ENCODE results near the gene HILPDA.
A peak's percentile ranks its signal among the peaks of the same experiment; 100 is the strongest.
"Not testable (repeated sequence)": the region's sequence is repeated elsewhere in the genome, so short reads cannot be mapped to it uniquely, and the experiment has no call there.

Gene HILPDA

DNA sequence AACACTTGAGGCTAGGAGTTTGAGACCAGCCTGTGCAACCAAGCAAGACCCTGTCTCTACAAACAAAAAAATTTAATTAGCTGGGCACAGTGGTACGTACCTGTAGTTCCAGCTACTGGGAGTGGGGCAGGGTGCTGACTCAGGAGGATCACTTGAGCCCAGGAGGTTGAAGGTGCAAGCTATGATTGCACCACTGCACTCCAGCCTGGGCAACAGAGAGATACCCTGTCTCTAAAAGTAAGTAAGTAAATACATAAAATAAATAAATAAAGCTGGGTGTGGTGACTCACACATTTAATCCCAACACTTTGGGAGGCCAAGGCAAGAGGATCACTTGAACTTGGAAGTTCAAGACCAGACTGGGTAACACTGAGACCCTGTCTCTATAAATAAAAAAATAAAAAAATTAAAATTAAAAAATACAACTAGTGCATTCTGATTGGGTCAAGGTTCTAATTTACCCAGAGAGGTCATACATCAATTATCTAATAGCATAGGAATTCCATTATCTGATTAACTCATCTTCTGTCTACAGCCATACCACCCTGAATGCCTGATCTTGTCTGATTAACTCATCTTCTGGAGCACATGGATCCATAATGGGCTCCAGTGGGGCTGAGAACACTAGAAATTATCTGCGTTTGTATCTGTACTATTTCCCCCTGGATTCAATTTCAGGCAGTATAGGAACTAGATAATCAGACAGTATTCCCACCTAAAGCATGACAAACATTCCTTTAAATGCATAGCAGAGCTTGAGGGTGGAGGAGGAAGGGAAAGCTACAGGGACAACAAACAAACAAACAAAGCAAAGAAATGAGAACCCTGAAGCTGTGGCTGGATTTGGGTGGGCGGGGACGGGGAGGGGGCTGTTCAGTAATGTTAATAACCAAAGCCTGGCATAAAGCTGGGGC, 21.0 kb upstream of the HILPDA start:
- DNase-seq = no peak

DNA sequence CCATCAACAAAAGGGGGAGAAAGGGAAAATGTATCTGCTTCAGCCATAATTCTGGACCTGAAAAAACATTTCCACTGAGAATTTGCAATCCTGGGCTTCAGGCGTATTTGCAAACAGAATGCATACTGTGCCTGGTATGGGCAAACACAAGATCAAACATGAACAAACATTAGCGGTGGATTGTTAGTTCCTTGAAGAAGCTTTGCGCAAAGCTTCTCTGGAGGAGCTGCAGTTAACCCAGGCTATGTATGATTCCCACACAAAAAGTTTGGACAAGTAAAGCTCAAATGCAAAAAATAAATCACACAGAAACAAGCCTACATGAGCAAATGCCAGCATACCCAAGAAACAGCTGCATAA, 20.4 kb upstream of the HILPDA start:
- DNase-seq = no peak

DNA sequence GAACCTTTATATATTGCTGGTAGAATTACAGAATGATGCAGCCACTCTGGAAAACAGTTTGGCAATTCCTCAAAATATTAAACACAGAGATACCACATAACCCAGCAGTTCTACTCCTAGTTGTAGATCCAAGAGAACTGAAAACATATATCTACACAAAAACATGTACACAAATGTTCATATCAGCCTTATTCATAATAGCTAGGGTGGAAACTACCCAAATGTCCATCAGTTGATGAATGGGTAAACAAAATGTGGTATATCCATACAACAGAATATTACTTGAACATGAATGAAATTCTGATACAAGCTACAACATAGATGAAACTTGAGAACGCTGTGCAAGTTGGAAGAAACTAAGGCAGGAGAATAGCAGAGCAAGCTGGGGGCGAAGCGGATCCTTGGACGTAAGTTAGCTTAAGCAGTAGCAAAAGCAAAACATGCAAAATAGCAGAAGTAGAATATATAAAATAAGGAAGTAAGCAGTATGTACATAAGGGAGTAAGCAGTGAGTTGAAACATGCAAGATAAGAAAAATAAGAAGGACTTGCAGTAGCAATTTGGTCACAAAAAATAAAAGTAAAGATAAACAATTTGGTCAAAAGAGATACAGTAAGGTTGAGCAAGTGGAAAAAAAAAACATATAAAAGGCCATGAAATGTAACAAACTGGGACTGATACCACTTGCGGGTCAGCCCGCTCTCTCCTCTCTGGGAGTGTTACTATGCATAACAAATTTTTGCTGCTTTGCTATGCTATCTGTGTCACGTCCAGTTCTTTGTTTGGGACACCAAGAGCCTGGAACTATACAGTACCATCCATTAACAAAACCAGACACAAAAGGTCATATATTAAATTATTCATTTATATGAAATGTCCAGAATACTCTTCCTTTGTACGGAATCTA, 18.0 kb upstream of the HILPDA start:
- DNase-seq = no peak

DNA sequence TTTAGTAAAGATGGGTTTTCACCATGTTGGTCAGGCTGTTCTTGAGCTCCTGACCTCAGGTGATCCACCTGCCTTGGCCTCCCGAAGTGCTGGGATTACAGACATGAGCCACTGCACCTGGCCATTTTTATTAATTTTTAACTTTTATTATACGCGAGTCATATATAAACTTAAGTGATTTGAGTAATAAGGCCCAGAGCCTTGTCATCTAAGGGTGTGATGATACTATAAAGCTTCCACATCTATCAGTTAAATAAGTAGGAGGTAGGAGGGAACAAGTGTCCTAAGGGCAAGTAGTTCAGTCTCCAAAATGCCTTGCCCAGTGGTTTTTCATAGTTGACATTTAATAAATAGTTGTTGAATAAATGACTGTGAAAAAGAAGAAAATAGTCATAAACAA, 13.3 kb upstream of the HILPDA start:
- no peak for DNase-seq

DNA sequence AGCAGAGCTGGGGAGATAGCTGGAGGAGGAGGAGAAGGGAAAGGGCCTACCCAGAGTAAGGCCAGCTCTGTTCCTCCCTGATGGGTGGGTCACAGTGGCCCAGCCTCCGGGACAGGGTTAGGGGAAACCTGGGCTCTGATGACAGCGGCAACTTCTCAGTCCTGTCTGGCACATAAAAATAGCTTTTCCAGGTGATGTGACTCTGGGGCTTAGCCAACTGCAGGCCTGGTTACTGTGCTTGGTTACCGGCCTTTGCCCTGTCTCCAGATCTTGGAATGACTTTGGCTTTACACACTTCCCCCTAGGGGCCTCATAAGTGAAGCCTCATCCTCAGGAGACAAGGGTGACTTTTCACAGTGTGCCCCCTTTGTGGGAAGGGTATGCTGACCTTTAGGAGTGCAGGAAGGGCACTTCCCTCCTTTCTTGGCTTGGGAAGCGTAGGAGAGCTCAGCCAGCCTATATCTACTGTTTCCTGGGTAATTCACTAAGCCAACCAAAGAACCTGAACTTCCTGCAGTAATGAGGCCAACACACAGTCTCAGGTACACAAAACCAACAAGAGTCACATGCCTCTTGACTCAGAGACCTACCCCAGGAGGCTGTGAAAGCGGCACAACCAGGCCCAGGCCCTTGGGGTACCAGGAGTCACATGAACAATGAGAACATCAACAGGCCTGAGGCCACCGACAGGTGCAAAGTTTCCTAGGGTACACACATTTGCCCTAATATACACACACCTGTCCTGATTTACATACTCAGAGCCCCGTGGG, 11.7 kb upstream of the HILPDA start:
- no peak for DNase-seq

DNA sequence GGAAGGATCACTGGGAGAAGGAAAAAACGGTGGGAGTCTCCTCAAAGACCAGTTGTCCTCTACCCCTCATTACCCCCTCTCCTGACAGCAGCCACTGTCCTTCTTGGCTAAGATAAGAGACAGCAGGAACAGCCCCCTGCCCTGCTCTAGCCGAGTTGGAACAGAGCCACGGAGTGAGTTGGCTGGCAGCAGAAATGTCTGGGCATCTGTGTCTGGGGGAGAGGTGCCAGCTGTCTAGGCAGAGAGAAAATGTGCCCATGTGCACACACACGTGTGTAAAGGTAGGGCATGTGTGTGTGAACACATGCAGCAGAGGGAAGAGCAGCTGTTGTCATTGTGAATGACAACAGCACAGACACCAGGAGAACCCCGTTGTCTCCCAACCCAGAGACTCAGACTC, 9.4 kb upstream of the HILPDA start:
- no peak for DNase-seq

DNA sequence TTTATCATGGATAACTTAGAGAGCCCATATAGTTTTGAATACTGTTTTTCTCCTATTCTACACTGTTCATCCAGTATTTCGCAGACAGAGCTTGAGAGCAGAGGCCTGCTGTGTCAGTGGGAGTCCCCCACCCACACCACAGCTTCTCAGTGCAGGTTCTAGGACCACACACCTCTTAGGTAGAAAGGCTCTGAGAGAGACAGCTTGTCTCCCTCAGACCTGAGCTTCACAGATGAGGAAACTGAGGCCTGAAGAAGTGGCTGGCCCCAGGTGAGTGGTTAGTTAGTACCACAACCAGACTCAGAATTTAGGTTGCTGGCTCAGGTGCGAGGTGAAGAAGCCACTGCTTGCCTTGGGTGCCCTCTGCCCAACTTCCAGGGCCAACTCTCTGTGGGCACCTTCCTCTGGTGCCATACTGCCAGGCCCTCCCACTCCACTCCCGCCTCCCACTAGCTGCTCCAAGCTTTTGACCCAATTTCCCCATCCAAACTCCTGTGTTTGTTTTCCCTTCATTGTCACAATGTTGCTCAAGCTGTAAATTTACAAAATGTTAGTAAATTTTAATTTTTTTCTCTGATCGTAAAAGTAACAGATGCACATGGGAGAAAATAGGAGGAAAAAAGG, 7.6 kb upstream of the HILPDA start:
- DNase-seq = no peak

DNA sequence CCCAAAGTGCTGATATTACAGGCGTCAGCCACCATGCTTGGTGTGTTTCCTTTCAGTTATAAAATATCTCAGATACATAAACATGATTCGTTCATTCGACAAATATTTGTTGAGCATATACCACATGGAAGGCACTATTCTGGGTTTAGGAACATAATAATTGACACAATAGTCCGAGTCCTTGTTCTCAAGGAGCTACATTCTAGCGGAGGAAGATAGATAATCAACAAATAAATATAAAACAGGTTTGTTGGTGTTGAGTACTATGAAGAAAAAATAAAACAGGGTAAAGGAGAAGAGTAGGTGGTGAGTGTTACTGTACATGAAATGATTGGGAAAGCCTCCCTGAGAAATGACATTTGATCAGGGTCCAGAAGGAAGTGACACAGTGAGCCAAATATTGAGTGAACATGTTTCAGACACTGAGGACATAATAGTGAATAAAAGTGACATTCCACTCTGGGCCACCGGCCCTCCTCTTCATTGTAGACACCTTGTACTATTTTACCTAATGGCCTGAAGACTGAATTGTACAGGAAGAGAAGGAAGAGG, 6.9 kb upstream of the HILPDA start:
- no peak for DNase-seq

DNA sequence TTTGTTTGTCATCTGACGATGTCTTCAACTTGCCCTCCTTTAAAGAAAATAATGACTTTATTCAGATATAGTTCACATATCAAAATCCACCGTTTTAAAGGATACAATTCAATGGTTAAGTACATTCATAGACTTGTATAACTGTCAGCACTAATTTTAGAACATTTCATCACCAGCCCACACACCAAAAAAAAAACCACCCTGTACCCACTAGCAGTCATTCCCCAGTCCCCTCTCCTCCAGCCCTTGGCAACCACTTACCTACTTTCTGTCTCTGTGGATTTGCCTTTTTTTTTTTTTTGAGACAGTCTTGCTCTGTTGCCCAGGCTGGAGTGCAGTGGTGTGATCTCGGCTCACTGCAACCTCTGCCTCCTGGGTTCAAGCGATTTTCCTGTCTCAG, 5.3 kb upstream of the HILPDA start:
- no peak for DNase-seq

DNA sequence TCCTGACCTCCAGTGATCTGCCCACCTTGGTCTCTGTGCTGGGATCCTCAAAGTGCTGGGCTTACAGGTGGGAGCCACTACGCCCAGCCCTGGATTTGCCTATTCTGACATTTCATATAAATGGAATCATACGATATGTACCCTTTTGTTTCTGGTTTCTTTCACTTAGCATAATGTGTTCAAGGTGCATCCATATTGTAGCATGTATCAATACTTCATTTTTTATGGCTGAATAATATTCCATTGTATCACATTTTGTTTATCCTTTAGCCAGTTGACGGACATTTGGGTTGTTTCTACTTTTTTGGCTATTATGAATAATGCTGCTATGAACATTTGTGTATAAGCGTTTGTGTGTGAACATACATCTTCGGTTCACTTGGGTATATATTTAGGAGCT, 4.8 kb upstream of the HILPDA start:
- no peak for DNase-seq

DNA sequence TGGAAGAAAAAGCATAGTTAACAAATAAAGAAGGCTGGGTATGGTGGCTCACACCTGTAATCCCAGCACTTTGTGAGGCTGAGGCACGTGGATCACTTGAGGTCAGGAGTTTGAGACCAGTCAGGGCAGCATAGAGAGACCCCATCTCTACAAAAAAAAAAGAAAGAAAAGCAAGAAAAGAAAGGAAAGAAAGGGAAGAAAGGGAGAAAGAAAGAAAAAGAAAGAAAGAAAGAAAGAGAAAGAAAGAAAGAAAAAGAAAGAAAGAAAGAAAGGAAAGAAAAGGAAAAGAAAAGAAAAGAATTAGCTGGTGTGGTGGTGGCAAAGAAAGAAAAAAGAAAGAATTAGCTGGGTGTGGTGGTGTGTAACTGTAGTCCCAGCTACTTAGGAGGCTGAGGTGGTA, 3.1 kb upstream of the HILPDA start:
- DNase-seq = no peak

DNA sequence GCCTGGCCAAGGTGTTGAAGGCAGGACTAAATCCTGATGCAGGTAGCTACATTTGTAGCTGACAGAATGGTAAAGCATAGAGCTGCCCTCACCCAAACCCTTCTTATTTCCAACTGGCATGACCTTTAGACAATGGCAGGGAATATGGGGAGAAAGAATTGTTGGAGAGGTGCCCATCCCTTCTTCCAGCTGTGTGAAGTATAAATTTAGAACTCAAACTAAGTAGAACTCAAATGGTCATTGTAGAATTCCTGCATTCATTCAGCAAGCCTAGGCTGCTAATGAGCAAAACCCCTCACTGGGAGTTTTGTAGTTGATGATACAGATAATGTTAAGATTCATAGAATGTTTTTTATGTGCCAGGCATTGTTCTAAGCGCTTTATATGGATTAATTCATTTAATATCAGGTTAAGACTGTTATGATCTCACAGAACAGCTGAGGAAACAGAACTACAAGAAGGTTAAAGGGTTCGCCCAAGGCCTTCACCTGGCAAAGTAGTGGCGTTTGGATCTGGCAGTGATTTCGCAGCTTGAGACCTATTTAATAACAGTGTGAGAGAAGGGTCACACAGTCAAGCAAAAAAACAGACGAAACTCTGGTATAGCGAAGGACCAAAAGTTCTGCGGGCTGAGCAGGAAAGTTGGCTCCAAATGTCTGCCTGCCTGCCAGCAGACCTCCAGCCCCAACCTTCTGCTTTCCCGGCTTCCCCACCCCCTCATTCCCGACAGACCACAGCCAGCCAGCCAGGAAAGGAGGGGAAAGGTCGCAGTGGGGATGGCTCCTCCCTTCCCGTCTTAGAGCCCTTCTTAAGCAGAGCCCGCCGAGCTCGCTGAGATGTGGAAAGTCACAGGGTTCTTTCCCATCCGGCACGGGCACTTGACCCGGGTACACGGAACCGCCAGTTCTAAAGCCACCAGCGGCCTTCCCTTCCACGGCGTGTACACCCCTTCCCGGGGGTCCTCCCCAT, 1.6 kb upstream of the HILPDA start:
- DNase-seq = no peak

DNA sequence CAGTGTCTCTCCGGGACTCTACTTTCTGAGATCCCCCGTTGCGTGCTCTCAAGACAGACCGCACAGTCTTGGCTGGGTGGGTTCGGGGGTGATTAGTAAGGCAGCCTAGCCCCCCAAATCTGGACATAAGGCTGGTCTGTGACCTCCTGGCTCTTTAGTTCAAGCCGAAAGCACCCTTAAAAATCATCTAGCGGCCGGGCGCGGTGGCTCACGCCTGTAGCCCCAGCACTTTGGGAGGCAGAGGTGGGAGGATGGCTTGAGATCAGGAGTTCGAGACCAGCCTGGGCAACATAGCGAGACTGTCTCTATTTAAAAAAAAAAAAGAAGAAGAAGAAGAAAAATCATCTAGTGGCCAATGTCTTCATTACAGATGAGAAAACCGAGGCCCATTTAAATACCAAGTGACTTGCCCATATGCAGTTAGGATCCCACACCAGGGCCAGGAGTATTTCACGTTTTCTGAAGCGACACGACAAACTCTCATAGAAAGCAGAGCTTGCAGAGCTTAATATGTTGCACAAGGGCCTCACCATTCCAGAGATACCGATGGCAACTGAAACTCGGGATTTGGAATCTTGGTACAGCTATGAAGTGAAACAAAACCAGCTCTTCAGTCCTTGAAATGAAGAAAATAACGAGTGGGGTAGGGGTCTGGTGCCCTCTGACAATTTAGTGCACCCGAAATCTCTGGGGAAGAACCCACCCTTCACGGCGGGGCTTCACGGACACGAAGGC, 703 bp upstream of the HILPDA start:
- no peak for DNase-seq

DNA sequence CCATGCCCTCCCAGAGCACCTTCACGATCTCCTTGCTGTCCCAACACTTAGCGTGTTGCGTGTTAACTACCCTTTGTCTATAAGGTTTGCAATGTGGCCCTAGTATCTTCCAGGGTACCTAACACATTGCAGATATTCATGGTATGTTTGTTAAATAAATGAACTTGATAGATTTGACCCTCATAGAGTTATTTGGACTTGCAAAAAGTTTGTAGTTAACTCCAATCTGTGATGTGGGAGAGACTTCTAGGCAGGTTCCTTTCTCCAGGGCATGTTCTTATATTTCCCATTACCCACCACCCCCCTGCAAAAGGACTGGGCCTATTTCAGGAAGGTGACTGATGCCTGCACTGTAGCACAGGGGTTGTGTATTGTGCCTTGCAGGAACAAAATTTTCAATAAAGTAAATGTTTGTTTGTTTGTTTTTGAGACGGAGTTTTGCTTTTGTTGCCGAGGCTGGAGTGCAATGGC, 612 bp downstream of the HILPDA start:
- no peak for DNase-seq

DNA sequence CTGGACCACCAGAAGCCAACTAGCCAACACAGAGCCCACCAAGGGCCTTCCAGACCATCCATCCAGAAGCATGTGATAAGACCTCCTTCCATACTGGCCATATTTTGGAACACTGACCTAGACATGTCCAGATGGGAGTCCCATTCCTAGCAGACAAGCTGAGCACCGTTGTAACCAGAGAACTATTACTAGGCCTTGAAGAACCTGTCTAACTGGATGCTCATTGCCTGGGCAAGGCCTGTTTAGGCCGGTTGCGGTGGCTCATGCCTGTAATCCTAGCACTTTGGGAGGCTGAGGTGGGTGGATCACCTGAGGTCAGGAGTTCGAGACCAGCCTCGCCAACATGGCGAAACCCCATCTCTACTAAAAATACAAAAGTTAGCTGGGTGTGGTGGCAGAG, 1.7 kb downstream of the HILPDA start:
- not testable (repeated sequence) for DNase-seq

DNA sequence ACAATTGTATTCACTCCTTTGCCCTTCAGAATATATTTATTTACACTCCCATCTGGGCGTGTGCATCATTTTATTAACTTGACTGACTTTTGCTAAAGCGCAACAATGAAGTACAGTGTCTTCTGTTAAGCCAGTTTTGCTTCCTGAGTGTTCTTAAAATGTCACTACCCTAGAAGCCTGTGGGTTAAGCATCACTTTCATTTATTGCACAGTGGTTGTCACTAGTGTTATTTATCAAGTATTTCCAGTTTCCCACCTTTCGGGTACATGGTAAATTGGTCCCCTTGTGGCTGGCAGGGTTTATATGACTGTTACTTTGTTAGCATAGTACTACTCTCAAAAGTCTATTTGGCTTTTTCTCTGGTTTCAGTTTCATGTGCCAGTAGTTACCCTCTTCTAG, 3.3 kb downstream of the HILPDA start:
- DNase-seq = no peak

DNA sequence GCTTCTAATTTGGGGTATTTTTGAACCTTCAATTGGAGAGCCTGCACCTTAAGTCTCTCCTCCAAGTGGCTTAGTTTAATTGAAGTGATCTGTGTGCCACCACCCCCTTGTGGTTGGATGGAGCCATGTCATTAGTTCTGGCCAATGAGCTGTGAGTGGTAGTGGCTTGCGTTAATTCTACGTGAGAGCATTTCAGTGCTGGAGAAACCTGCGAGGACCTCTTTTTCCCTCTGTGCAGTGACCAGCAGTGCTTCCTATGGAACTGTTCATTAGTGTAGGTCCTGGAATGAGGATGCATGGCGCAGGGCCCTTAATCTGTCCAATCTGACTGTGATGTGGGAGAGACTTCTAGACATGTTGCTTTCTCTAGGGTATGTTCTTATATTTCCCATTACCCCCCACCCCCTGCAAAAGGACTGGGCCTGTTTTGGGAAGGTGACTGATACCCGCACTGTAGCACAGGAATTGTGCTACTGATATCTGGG, 3.8 kb downstream of the HILPDA start:
- DNase-seq = peak; percentile 65 to 66

DNA sequence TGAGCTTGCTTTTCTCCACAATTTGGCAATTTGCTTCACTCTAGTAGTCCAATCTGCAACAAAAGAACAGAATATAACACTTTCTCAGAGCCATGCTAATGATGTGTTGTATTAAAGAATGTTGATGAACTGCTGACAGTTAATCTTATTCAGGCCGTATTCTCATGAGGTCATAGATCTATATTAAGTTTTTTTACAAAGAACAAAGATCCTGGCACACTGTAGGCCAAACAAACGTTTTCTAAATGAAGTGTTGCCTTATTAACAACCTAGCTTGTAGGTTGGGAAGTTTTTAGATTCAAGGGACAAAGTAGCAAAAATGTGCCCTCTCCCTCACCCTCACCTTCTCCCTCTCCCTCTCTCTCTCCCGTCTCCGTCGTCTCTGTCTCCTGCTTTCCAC, 6.8 kb downstream of the HILPDA start:
- no peak for DNase-seq

DNA sequence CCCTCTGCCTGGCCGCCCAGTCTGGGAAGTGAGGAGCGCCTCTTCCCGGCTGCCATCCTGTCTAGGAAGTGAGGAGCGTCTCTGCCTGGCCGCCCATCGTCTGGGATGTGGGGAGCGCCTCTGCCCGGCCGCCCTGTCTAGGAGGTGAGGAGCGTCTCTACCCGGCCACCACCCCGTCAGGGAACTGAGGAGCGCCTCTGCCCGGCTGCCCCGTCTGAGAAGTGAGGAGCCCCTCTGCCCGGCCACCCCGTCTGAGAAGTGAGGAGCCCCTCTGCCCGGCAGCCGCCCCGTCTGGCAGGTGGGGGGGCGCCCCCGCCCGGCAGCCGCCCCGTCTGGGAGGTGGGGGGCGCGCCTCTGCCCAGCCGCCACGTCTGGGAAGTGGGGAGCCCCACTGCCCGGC, 7.7 kb downstream of the HILPDA start:
- DNase-seq = not testable (repeated sequence)

DNA sequence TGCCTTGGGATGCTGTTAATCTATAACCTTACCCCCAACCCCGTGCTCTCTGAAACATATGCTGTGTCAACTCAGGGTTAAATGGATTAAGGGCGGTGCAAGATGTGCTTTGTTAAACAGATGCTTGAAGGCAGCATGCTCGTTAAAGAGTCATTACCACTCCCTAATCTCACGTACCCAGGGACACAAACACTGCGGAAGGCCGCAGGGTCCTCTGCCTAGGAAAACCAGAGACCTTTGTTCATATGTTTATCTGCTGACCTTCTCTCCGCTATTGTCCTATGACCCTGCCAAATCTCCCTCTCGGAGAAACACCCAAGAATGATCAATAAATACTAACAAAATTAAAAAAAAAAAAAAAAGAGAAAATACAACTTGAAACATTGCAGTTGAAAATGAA, 8.3 kb downstream of the HILPDA start:
- DNase-seq = not testable (repeated sequence)
